Mesangial cell (primary cell): ENCODE results near the gene TRIM51. TPM values are rescaled to one million over a fixed set of nuclear protein-coding genes. Genes with fewer than 3 reads are reported as not detected.

ENCODE experiments used
- total RNA-seq: library from RNA; depleted of rRNA; stranded (reverse); fragments of >200 nt; gene quantifications from 2 replicates; pipeline ENCODE4 v1.2.3, GENCODE V29; 2015

The TRIM51 gene, protein sequence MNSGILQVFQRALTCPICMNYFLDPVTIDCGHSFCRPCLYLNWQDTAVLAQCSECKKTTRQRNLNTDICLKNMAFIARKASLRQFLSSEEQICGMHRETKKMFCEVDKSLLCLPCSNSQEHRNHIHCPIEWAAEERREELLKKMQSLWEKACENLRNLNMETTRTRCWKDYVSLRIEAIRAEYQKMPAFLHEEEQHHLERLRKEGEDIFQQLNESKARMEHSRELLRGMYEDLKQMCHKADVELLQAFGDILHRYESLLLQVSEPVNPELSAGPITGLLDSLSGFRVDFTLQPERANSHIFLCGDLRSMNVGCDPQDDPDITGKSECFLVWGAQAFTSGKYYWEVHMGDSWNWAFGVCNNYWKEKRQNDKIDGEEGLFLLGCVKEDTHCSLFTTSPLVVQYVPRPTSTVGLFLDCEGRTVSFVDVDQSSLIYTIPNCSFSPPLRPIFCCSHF
- not detected in 2 replicates for total RNA-seq

DNA sequence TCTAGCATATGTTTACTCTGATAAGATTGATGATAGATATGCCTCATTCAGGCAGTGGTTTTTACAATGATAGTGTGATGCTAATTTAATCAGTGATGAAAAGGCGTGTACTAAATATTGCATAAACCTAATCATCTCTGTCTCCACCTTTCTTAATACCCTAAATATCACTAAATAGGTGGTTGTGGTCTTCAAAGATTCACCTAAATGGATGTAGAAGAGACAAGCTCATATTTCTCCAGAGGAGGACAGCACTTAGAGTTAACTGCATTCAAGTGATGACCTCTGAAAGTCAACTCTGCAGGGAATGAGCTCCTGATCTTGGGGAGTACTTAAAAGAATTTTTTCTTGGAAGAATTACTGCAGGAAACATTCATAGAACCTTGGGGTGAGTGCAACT, at the start of gene TRIM51:
TSS of gene TRIM51 (plus strand) at position 301 of the 400 bp plus-strand sequence. CDS start 2,132 bp downstream, outside the sequence.

DNA sequence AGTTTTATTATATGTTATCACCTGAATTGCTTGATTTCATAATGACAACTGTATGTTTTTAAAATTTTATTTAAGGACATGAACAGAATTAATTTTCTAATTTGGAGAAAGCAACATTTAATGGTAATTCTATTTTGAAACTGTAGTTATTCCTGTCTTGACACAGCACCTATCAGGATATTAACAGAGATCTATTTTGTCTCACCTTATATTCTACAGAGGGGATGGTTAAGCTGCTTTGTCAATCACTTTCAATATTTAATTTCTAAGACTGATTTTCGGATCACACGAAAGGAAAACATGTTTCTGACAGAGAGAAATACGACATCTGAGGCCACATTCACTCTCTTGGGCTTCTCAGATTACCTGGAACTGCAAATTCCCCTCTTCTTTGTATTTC, 44.6 kb upstream of the TRIM51 start, which contains the start of gene OR5D16:
TSS of gene OR5D16 (plus strand) at position 301 of the 400 bp plus-strand sequence. CDS start at position 301, 0 bp downstream.

DNA sequence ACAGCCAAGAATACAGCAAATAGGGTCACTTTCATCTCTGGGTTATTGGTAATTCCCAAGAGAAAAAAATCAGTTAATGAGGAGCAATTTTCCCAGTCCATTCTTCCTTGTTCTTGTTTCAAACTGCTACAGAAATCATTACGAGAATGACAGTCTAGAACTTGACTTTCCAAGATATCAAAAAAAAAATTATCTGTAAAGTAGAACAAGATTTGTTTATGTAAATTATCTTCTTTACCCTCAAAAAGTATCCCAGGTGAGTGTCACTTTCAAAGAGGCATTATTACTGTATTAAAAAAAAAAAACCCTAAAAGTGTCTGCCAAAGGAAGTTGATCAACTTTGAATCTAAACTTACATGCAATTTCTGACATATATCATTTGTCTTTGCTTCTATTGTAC, 31.4 kb downstream of the TRIM51 start, which contains the start of gene OR5W2:
TSS of gene OR5W2 (minus strand) at position 101 of the 400 bp plus-strand sequence. CDS start at position 101, 0 bp downstream.

DNA sequence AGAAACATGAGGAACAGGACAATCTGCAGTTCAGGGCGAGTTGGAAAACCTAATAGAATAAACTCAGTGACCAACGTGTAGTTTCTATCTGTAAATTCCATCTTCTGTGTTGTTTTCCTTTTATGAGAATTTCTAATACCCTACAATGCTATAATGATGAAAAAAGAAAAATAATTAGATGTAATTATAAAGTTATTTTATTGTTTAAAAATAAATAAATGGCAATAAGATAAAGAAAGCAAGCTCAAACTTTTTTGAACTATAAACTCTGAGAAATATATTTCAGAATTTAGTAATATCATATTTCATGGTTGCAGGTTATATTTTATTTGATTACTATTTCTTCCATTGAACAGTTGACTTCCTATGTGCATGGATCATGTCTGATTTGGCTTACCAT, 53.2 kb downstream of the TRIM51 start, which contains the start of gene OR5I1:
TSS of gene OR5I1 (minus strand) at position 101 of the 400 bp plus-strand sequence. CDS start at position 101, 0 bp downstream.

Other genes with a start within 250 kb of the TRIM51 start
- gene OR4P4, start 248.2 kb upstream of the TRIM51 start, total RNA-seq = not detected in 2 replicates
- gene OR4S2, start 235.0 kb upstream of the TRIM51 start, total RNA-seq = not detected in 2 replicates
- gene OR4C6, start 221.1 kb upstream of the TRIM51 start, total RNA-seq = not detected in 2 replicates
- gene OR5D13, start 109.9 kb upstream of the TRIM51 start, total RNA-seq = not detected in 2 replicates
- gene OR5D14, start 87.7 kb upstream of the TRIM51 start, total RNA-seq = not detected in 2 replicates
- gene OR5L1, start 71.9 kb upstream of the TRIM51 start, total RNA-seq = not detected in 2 replicates
- gene OR5D18, start 63.7 kb upstream of the TRIM51 start, total RNA-seq = not detected in 2 replicates
- not detected in 2 replicates for gene OR5L2, start 56.1 kb upstream of the TRIM51 start, total RNA-seq
- gene OR5D16, start 44.5 kb upstream of the TRIM51 start, total RNA-seq = not detected in 2 replicates
- not detected in 2 replicates for gene OR5W2, start 31.3 kb downstream of the TRIM51 start, total RNA-seq
- not detected in 2 replicates for gene OR5I1, start 53.1 kb downstream of the TRIM51 start, total RNA-seq
- not detected in 2 replicates for gene OR10AG1, start 86.6 kb downstream of the TRIM51 start, total RNA-seq
- gene OR5F1, start 111.3 kb downstream of the TRIM51 start, total RNA-seq = not detected in 2 replicates
- not detected in 2 replicates for gene OR5AS1, start 144.4 kb downstream of the TRIM51 start, total RNA-seq
- gene OR8I2, start 210.0 kb downstream of the TRIM51 start, total RNA-seq = not detected in 2 replicates
- not detected in 2 replicates for gene OR8H2, start 220.4 kb downstream of the TRIM51 start, total RNA-seq
- not detected in 2 replicates for gene OR8H3, start 239.1 kb downstream of the TRIM51 start, total RNA-seq